SU-DHL-6 (cell line): Measurements from ENCODE around the gene KCNB1.

Experiments
- H2AFZ ChIP-seq: fragments of 200-600 bp; sonication (generic); 2 replicates; pipeline ENCODE4 v1.6.1; 2014; ENCODE audit warnings: low read depth, mild to moderate bottlenecking, moderate library complexity, mixed read lengths, antibody characterized with exemption, low read length; ENCODE audit not compliant: severe bottlenecking
- H3F3A ChIP-seq: fragments of 200-600 bp; shearing (Covaris generic); 2 replicates; pipeline ENCODE4 v1.6.0; 2016; ENCODE audit warnings: antibody characterized with exemption, mild to moderate bottlenecking; ENCODE audit not compliant: insufficient read depth
- H3K27ac ChIP-seq: fragments of 200-600 bp; sonication (generic); 2 replicates; pipeline ENCODE4 v1.5.1; 2016; ENCODE audit warnings: low read depth, mild to moderate bottlenecking, low read length, moderate library complexity, mixed read lengths
- H3K27me3 ChIP-seq: fragments of 200-600 bp; sonication (generic), shearing (Covaris generic); 2 replicates; pipeline ENCODE4 v1.6.0; 2014; ENCODE audit warnings: mild to moderate bottlenecking, low read length
- H3K36me3 ChIP-seq: fragments of 200-600 bp; sonication (generic); 2 replicates; pipeline ENCODE4 v1.6.1; 2014; ENCODE audit warnings: mild to moderate bottlenecking, low read length, mixed read lengths
- H3K4me2 ChIP-seq: fragments of 300-600, 200-600 bp; shearing (Covaris generic), sonication (generic); 2 replicates; pipeline ENCODE4 v1.6.0; 2014; ENCODE audit warnings: low read length, low read depth, mild to moderate bottlenecking; ENCODE audit not compliant: poor library complexity, severe bottlenecking
- H3K4me3 ChIP-seq: fragments of 200-600 bp; sonication (generic); 2 replicates; pipeline ENCODE4 v1.5.1; 2014; ENCODE audit warnings: antibody characterized with exemption, low read length, mild to moderate bottlenecking, mixed read lengths; ENCODE audit not compliant: insufficient read depth, poor library complexity, severe bottlenecking
- H3K79me2 ChIP-seq: fragments of 200-600 bp; sonication (generic); 2 replicates; pipeline ENCODE4 v1.6.1; 2014; ENCODE audit warnings: mild to moderate bottlenecking, low read length, moderate library complexity; ENCODE audit not compliant: insufficient read depth
- H3K9ac ChIP-seq: fragments of 200-600 bp; sonication (generic); 2 replicates; pipeline ENCODE4 v1.7.0; 2014; ENCODE audit warnings: mild to moderate bottlenecking, low read length
- H3K9me2 ChIP-seq: fragments of 200-600 bp; sonication (generic); replicated peaks from 2 replicates; pipeline ENCODE4 v1.6.1; 2014; ENCODE audit warnings: low read length; ENCODE audit not compliant: insufficient read depth
- H3K9me3 ChIP-seq: fragments of 200-600 bp; sonication (generic); 2 replicates; pipeline ENCODE4 v1.6.1; 2014; ENCODE audit warnings: low read length, mixed read lengths; ENCODE audit not compliant: insufficient read depth
- H4K20me1 ChIP-seq: fragments of 200-600 bp; sonication (generic); 2 replicates; pipeline ENCODE4 v1.6.1; 2014; ENCODE audit warnings: low read depth, mild to moderate bottlenecking, antibody characterized with exemption, low read length, moderate library complexity, mixed read lengths
- EZH2phosphoT487 ChIP-seq: fragments of 200-600 bp; sonication (generic), shearing (Covaris generic); conservative IDR thresholded peaks from 2 replicates; pipeline ENCODE4 v1.6.1; 2018; ENCODE audit warnings: mild to moderate bottlenecking, antibody characterized with exemption, low read length, moderate library complexity, mixed read lengths
- TF ChIP-seq, protein P1 (sequence below): fragments of 200-600 bp; sonication (generic); IDR thresholded peaks from one replicate; pipeline ENCODE4 v1.5.1; 2017; ENCODE audit warnings: antibody characterized with exemption, mild to moderate bottlenecking, low read length, moderate library complexity; ENCODE audit not compliant: insufficient read depth, poor library complexity, severe bottlenecking

The KCNB1 gene

DNA sequence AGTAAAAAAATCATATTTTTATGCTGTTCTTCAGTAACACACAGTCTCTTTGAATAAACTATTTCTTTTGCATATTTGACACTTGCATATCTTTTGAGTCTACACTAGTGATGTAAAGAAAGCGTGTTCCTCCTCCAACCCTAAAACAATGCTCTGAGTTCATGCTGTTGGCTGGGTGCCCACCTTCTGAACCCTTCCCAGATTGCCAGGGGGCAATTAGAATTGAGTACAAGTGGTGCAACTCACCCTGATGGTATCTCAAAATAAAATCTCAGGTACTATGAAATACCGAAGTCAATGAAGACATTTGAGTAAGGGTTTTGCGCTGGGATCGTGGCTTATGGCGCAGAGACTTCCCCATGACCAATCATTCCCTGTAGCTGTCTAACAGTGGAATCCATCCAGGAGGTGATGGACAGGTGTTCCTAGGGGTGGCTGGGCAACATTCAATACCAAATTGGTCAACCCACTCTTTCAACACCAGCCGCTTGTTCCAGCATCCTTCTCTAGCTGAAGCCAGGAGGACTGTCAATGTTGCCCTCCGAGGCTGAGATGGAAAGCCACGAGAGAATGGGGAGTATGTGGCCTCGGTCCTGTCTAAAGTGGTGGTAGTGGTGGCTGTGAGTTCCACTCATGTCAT is 110.3 kb downstream of the KCNB1 start:
- Histone ChIP-seq H3K36me3 (no peaks in the 10 kb centered on the region), H3F3A (no peaks in the 10 kb centered on the region), H3K79me2 (no peaks in the 10 kb centered on the region), H3K9me2 (no peaks in the 10 kb centered on the region), H2AFZ (no peak overlapping the region), H3K27me3 (no peaks in the 10 kb centered on the region), H3K4me3 (no peak overlapping the region), H3K9ac (no peak overlapping the region), H4K20me1 (no peaks in the 10 kb centered on the region), H3K27ac (no peak overlapping the region), H3K4me2 (no peak overlapping the region), H3K9me3 (no peaks in the 10 kb centered on the region)
- TF ChIP-seq, protein P1, sequence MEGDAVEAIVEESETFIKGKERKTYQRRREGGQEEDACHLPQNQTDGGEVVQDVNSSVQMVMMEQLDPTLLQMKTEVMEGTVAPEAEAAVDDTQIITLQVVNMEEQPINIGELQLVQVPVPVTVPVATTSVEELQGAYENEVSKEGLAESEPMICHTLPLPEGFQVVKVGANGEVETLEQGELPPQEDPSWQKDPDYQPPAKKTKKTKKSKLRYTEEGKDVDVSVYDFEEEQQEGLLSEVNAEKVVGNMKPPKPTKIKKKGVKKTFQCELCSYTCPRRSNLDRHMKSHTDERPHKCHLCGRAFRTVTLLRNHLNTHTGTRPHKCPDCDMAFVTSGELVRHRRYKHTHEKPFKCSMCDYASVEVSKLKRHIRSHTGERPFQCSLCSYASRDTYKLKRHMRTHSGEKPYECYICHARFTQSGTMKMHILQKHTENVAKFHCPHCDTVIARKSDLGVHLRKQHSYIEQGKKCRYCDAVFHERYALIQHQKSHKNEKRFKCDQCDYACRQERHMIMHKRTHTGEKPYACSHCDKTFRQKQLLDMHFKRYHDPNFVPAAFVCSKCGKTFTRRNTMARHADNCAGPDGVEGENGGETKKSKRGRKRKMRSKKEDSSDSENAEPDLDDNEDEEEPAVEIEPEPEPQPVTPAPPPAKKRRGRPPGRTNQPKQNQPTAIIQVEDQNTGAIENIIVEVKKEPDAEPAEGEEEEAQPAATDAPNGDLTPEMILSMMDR: no peak
- TF ChIP-seq EZH2phosphoT487: no peak

DNA sequence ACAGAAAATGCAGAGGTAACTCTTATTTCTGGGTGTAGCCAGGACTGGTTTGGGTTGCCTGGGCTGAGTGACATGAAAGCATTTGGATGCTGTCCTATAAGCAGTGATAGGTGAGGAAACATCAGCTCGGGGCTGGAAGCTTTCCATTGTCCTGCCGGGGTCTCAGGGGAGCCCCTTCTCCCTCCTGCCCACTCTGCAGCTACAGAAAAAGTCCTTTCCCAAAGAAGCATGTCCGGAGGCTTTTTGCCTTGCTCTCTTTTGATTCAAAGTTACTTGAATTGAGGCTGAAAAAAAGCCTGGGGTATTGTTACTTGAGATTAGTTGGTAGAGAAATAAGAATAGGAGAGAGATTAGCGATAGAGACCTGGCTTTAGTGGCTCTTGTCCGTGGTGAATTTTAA is 113.9 kb downstream of the KCNB1 start:
- Histone ChIP-seq H3K79me2 (no peaks in the 10 kb centered on the region), H3K9ac (no peak overlapping the region), H3K4me3 (no peak overlapping the region), H3F3A (no peaks in the 10 kb centered on the region), H3K4me2 (no peak overlapping the region), H3K36me3 (no peaks in the 10 kb centered on the region), H3K9me2 (no peaks in the 10 kb centered on the region), H3K9me3 (no peaks in the 10 kb centered on the region), H3K27me3 (no peaks in the 10 kb centered on the region), H2AFZ (no peak overlapping the region), H4K20me1 (no peaks in the 10 kb centered on the region), H3K27ac (no peak overlapping the region)
- TF ChIP-seq, protein P1: no peak
- TF ChIP-seq EZH2phosphoT487: no peak

DNA sequence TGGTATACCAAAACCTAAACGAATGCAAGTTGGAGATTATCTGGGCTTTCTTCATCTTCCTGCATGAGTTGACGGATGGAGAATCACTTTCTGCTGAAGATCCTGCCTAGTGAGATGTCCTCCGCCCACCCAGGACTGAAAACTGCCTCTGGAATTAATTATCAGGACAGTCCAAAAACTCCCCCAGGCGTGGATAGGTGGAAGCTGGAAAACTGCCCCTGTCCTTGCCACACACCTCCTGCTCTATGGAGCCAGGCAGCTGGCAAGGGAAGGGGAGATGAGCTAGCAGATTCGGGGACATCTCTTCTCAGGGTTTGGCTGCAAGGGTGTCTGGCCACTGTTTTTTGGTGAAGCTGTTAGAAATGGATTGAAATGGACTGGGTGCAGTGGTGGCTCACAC is 115.4 kb downstream of the KCNB1 start:
- Histone ChIP-seq H2AFZ (no peak overlapping the region), H3K9me3 (no peaks in the 10 kb centered on the region), H3K27me3 (no peaks in the 10 kb centered on the region), H3K9me2 (no peaks in the 10 kb centered on the region), H3K36me3 (no peaks in the 10 kb centered on the region), H3K4me3 (no peak overlapping the region), H3K27ac (no peak overlapping the region), H4K20me1 (no peaks in the 10 kb centered on the region), H3K4me2 (no peak overlapping the region), H3F3A (no peaks in the 10 kb centered on the region), H3K9ac (no peak overlapping the region), H3K79me2 (no peaks in the 10 kb centered on the region)
- TF ChIP-seq, protein P1: no peak
- TF ChIP-seq EZH2phosphoT487: no peak
